Epithelial cell of proximal tubule (primary cell): Measurements from ENCODE around the gene LGALS1. TPM values are rescaled to one million over a fixed set of nuclear protein-coding genes. Genes with fewer than 3 reads are reported as not detected.

Source experiments
- DNase-seq: peaks from one replicate; pipeline ENCODE4 v3.0.0-alpha.2; 2011; ENCODE audit warnings: low read depth
- H3K4me3 ChIP-seq: 2 replicates; pipeline ENCODE4 v1.5.1; 2011; ENCODE audit warnings: low read depth, mild to moderate bottlenecking, low read length
- total RNA-seq: library from RNA; depleted of rRNA; stranded (reverse); fragments of >200 nt; gene quantifications from 2 replicates; pipeline ENCODE4 v1.2.3, GENCODE V29; 2015
- TF ChIP-seq, protein P1 (sequence below): conservative IDR thresholded peaks from 2 replicates; pipeline ENCODE4 v1.5.1; 2012; ENCODE audit warnings: low read depth, mild to moderate bottlenecking, low read length

The LGALS1 gene
- total RNA-seq, 1 donor from 2014 or later = 1,833 TPM

GRCh38 chr22:37680191-37680851 is 4.9 kb downstream of the LGALS1 start:
- H3K4me3 ChIP-seq = no peak overlapping the region
- DNase-seq = no peak
- TF ChIP-seq, protein P1, sequence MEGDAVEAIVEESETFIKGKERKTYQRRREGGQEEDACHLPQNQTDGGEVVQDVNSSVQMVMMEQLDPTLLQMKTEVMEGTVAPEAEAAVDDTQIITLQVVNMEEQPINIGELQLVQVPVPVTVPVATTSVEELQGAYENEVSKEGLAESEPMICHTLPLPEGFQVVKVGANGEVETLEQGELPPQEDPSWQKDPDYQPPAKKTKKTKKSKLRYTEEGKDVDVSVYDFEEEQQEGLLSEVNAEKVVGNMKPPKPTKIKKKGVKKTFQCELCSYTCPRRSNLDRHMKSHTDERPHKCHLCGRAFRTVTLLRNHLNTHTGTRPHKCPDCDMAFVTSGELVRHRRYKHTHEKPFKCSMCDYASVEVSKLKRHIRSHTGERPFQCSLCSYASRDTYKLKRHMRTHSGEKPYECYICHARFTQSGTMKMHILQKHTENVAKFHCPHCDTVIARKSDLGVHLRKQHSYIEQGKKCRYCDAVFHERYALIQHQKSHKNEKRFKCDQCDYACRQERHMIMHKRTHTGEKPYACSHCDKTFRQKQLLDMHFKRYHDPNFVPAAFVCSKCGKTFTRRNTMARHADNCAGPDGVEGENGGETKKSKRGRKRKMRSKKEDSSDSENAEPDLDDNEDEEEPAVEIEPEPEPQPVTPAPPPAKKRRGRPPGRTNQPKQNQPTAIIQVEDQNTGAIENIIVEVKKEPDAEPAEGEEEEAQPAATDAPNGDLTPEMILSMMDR = no peak

- H3K4me3 ChIP-seq = no peak overlapping the region
- TF ChIP-seq, protein P1 = no peak
- no peak for DNase-seq
Measured at GRCh38 chr22:37681001-37681424, 5.6 kb downstream of the LGALS1 start.

GRCh38 chr22:37681556-37682049 is 6.2 kb downstream of the LGALS1 start:
- no peak overlapping the region for H3K4me3 ChIP-seq
- no peak for DNase-seq
- TF ChIP-seq, protein P1 = peak; percentile 95

DNA sequence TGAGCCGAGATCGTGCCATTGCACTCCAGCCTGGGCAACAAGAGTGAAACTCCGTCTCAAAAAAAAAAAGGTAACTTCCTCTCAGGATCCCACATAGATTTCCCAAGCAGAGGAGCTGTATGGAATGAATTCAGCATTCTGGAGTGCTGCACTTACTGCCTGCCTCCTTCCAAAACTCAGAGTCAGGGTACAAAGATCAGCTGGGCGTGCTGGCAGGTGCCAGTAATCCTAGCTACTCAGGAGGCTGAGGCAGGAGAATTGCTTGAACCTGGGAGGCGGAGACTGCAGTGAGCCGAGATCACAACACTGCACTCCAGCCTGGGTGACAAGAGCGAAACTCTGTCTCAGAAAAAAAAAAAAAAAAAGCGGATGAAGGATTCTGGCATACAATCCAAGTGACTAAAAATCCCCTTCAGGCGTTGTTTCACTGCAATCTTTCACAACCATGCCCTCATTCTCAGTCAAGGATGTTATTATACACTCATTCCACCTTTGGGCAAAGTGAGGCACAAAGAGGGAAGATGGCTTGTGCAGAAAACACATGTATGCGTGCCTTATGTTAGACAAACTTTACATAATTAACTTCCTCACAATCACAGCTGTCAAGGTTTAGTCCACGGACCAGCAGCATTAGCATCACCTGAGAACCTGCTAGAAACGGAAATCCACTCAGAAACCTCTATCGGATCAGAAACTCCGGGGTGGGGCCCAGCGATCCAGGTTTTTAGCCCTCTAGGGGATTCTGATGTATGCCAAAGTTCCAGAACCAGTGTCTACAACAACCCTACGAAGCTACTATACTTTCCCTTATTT is 9.6 kb downstream of the LGALS1 start:
- DNase-seq = no peak
- no peak overlapping the region for H3K4me3 ChIP-seq
- TF ChIP-seq, protein P1 = no peak

DNA sequence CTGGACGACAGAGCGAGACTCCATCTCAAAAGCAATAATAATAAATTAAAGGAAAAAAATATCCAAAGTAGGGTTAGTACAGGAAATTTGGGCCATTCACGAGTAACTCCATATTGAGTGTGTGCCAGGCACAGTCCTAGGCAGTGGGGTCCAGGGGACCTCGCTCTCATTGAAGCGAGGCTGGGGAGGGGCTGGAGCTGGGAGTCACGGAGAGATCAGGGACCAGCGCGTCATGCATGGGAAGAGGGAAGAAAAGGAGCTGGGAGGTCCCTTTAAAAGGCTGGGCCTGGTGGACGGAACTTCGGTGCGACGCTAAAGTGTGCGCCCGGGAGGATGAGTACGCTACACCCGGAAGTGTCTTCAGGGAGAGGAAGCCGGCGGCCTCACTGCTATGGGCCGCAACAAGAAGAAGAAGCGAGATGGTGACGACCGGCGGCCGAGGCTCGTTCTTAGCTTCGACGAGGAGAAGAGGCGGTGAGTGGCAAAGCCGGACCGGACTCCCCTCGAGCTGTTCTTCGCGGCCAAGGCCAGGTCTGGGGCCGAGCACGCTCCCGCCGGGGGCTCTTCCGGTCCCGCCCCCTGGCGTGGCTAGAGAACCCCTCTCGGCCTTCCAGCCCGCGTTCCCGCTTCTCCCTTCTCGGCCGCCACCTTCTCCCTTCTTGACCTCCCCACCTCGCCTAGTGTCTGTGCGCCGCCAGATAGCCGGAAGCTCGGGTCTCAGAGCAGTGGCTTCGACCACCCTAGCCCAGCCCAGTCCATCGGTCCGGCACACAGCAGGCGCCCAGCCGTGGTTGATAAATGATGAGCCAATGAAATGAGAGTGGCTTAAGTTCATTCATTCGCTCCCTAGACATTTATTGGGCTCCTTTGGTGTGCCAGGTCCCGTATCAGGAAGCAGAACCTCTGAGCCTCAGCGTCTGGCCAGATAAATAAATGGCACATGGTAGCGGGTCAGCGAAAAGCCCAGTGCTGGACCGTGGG is 10.9 kb downstream of the LGALS1 start, which contains the start of gene NOL12:
Gene NOL12 (plus strand): TSS at position 342 of the 981 bp plus-strand sequence. CDS start 50 bp downstream, at position 392.
- TF ChIP-seq, protein P1 = no peak
- no peak for DNase-seq
- peak within 1 kb of the TSS; percentile 83 for H3K4me3 ChIP-seq

DNA sequence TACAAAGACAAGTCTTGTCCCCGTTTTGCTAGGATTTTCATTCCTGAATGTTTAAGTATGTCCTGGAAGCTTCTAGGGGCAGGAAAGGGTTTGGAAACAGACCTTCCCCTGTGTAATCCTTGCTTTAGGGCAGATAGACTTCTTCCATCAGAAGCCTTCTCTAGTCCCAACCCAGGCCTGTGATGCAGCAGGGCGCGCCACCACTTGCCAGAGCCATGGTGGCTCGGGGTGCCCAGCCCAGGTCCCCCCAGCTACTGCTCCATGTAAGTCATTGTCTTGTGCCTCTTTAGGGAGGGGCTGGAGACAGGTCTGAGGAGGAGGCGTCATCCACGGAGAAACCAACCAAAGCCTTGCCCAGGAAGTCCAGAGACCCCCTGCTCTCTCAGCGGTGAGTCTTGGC is 15.0 kb downstream of the LGALS1 start:
- TF ChIP-seq, protein P1 = no peak
- H3K4me3 ChIP-seq = no peak overlapping the region
- DNase-seq = no peak
